NCI-H2029 (cell line): ENCODE measurements around the gene FAM83G.
"Not testable (repeated sequence)": the region's sequence is repeated elsewhere in the genome, so short reads cannot be mapped to it uniquely, and the experiment has no call there.

Experiments used
- DNase-seq: peaks from one replicate; lab custom pipeline; 2025; lab: John Stamatoyannopoulos, UW

Gene FAM83G

DNA sequence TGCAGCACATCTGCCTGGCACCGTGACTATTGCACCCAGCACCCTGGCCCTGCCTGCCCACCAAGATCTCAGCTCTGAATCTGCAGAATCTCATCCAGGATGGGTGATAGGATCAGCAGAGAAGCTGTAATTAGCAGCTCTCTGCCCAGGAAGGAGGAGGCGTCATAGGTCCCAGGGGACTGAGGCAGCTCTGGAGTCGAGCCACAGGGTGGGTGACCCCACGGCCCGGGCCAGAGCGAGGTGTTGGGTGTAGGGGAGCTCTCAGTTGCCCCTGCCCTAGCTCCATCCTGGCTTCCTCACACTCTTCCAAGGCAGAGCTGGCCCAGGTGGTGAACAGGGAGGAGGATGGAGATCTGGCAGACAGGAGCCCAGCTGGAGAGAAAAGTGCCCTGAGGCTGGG is 18.2 kb upstream of the FAM83G start:
- DNase-seq = no peak

DNA sequence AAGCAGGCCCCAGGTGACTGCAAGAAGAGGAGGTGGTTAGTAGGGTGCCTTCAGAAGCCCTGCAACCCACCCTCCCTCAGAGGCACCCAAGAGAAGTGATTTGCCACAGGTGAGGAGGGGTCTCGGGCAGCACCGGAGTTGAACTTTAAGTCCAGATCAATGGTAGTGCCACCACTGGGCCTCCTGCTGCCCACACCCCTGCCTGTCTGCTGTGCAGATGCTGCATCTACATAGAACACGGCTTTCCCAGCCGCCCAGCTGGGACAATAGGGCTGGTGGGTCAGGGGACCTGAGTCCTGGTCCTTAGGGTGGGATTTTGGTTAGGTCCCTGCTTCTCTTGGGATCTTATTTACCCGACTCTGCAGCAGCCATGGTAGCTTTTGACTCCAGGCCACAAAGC is 17.6 kb upstream of the FAM83G start:
- DNase-seq = no peak

DNA sequence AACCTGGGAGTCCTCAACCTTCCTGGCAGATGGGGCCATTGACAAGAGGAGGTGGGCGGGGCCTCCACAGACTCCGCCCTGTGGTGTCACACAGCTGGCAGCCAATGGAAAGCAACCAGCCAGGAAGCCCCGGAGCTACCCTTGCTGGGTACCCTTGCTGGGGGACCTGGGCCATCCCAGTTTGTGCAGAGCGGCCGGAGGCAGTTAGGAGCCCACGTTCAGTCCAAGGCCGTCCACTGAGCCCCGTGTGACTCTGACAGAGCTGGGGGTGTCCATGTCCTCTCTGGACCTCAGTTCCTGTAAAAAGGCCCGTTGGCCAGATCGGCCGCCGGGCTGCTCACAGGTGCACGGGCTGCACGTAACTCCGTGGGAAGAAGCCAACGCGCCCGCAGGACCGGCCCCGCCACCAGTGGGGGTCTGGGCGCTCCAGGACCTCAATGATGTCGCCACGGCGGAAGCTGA is 17.1 kb upstream of the FAM83G start:
- no peak for DNase-seq

DNA sequence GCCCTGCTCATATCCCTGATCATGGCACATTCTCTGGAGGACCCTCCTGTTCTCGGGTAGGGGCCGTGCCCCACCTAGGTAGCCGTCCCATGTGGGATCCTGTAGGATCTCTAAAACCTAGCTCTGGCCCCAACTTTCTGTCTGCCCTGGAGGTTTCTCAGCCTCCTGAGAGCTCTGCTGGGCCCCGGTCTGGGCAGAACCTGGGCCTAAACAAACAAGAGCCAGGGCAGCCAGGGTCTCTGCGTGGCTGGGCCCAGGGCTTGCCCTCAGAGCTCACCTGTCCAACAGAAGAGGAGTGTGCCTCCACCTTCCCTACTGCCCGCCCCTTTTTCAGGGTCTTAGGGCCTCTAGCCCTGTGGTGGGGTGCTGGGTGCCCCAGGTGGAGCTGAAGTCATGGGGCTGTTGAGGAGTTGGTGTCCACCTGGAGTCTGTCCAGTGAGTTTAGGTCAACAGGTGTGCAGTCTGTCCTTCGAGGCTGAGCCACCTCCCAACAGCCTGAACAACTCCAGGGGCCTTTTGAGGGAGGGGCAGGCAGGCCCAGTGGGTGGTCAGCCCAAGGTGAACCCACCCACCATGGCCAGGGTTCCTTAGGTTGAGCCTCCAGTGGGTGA is 16.6 kb upstream of the FAM83G start:
- not testable (repeated sequence) for DNase-seq

DNA sequence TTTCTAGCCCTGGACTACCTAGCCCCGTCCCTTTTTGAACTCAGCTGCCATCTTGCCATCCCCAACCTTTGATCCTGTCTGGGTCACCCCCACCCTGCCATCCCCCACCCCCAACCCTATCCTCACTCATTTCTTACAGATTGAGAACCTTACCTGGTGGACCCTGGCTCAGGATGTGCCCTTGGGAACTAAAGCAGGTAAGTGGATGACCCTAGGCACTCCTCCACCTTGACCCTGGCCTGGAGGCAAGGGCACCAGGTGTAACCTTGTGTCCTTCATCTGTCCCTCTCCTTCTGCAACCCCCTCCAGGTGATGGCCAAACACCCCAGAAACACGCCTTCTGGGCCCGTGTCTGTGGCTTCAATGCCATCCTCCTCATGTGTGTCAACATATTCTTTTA is 15.5 kb upstream of the FAM83G start:
- DNase-seq = no peak

DNA sequence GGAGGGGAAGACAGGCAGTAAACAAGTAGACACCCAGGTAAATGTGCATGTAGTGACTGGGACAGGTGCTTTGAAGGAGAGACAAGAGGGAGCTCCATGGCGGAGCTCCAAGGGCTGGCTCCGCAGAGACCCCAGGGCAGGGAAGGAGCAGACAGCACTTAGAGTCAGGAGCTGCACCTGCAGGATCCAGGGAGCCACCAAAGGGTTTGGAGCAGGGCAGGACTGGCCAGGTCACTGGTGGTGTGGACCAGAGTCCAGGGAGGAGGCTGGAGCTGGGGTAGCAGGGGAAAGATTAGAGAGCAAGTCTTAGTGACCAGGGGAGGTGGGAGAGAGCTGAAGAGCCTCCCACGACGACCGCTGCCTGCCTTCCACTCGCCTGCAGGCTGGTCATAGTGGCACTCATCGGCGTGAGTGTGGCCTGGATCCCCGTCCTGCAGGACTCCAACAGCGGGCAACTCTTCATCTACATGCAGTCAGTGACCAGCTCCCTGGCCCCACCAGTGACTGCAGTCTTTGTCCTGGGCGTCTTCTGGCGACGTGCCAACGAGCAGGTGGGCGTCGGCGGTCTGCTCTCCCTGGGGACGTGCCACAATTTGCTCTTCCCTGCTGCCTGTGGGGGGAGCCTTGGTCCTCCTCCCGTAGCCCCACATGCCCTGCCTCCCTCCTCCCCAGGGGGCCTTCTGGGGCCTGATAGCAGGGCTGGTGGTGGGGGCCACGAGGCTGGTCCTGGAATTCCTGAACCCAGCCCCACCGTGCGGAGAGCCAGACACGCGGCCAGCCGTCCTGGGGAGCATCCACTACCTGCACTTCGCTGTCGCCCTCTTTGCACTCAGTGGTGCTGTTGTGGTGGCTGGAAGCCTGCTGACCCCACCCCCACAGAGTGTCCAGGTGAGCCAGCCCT is 14.7 kb upstream of the FAM83G start:
- no peak for DNase-seq

DNA sequence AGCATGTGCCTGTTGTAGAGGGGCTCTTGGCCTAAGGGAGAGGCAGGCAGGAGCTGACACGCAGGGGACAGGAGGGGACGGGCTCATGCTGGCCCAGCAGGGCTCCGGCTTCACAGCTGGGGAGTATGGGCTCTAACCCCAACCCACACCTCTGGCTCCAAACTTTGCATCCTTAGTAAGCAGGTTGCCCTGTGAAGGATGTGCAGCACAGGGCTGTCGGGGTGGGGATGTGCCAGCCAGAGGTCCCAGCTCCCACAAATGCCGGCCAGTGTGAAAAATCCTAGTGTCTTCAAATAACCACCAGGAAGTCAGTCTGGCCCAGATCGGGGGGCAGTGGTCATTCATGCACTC is 14.0 kb upstream of the FAM83G start:
- no peak for DNase-seq

DNA sequence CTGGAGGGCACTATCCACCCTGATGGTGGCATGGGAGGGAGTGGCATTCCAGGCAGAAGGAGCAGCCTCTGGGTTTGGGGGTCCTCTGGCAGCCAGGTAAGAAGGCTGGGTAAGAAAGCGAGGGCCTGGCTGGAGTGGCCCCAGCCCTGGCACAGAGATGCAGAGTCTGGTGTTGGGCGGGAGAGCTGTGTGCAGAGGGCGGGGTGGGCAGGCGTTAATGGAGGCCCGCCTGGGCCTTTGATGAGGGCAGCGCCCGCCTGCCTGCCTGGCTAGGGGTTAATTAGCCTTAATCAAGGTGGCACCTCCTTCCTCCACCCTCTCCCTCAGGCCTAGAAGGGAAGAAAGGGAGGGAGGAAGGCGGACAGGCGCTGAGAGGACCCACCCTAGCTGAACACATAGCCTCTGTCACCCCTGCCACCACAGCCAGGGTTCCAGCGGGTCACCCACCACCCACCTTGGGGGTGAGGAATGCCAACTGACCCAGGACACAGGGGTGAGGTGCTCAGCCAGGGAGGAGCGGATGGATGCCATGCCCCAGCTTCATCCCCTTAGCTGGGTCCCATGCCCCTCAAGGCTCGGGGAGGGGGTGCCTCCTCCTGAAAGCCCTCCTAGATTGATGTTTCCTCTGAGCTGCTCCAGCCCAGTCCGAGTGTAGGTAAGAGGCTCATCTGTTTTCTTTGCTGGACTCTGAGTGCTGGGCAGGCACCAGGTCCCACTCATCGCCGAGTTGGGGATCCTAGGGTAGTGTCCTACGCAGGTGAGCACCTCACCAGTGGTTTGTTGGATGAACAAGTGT is 13.4 kb upstream of the FAM83G start:
- no peak for DNase-seq

DNA sequence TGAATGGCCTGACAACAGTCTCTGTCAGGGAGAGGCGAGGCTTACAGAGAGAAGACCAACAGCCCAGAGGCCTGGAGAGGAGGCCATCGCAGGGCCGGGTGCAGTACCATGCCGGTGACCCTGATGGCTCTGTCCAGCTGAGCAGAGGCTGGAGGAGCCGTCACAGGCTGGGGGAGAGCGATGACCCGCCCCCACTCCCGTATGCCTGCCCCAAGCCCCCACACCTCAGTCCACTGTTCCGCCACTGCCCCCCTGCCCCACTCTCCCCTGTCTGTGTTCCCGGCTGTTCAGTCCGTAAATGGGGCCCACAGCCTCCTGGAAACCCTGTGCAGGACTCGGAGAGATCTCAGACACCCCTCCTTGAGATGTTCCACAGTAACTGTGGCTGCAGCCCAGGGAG is 12.8 kb upstream of the FAM83G start:
- DNase-seq = no peak

DNA sequence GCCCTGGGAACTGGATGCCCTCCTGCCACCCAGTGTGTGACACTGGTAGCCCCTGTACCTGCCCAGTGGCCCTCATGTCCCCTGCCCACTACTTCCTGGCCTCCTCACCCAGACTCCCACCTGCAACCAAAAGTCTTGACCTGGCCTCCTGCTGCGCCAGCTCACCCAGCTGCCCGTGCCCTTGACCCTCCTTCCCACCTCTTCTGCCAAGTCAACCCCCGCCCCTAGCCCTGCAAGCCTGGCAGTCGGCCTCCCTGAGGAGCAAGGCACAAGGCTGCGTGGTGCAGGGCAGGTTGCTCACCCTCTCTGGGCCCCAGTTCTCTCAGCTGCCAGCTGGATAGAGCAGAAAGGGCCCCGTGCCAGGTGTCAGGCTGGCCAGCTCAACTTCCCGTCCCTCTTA is 12.3 kb upstream of the FAM83G start:
- DNase-seq = no peak

DNA sequence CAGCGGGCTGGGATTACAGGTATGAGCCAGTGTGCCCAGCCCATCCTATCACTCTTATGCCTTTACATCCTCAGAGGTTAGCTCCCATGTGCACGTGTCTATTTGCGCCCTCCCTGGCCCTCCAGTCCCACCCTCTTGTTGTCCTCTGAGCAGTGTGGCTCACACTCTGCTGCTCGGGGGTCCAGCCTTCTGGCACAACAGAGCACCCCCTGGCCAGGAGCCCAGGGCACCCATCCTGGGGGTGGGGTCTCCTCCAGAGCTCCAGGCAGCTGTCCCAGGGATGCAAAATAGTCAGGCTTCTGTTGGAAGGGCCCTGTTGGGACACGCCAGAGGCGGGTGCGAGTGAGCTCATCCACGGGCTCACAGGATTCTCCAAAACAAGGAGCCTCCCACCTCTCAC is 11.7 kb upstream of the FAM83G start:
- DNase-seq = no peak

DNA sequence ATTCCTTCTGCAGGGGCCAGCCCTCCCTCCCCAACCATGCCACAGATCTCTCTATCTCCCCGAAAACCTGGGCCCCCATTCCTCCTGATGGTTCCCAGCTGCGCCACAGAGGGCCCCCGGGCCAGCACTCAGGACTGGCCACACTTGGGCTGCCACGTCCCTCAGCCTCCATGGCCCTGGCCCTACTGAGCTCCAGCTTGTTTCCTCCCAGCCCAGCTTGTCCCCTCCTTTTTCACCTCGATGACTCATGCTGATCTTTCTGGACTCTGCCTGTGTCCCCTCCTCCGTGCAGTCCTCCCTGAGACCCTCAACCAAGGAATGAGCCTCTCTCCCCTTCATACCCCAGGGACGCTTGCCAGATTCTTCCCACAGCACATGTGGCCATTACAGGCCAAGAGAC is 10.9 kb upstream of the FAM83G start:
- no peak for DNase-seq

DNA sequence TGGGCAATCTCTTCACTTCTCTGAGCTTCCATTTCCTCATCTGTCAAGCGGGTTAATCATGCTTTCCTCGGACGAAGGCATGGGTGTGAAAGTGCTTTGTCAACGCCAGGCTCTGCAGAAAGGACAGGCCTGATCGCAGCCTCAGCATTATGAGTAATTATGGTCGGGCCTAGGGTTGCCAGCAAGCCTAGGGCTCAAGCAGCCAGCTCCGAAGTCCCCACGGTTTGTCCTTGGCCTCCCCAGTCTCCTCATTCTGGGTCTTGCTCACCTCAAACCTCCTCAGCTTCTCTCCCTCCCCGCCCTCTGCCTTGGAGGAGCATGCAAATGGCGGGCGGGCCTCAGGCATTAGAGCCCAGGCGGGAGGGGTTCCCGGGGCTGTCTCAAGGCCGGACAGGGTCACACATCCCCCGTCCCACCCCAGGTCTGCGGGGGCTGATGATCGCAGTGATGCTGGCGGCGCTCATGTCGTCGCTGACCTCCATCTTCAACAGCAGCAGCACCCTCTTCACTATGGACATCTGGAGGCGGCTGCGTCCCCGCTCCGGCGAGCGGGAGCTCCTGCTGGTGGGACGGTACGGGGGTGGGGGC is 10.2 kb upstream of the FAM83G start:
- DNase-seq = no peak

DNA sequence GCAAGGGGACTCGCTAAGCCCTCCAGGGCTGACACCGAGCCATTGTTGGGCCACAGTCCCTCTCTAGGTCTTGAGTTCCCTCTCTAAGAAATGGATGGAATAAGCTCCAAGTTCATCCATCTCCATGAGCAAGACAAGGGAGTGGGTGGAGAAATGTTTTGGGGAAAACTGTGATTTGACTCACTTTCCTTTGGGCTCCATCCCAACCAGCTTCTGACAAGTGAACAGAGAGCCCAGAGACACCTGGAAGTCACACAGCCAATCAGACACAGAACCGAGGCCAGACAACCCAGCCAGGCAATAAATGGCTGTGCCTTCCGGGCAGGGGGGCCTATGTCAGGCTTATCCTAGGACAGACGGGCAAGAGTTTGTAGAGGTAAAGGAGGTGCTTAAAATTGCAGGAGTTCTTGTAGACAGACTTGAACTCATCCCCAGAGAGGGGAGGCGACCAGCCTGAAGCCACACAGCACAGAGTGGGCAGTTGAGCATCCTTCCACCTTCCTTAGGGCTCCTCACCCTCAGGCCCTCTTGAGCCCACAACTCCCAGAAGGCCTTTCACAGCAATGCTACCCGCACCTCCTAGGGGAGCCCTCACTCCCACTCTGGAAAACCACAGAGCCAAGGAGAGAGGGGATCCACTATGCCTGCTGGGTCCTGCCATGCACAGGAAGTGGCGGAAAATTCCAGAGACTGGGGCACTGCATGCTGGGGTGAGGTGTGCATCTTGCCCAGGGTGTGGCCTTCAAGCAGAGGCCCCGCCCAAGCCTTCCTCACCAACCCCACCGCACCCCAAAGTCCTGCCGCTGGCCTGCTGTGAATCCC is 9.5 kb upstream of the FAM83G start:
- no peak for DNase-seq

DNA sequence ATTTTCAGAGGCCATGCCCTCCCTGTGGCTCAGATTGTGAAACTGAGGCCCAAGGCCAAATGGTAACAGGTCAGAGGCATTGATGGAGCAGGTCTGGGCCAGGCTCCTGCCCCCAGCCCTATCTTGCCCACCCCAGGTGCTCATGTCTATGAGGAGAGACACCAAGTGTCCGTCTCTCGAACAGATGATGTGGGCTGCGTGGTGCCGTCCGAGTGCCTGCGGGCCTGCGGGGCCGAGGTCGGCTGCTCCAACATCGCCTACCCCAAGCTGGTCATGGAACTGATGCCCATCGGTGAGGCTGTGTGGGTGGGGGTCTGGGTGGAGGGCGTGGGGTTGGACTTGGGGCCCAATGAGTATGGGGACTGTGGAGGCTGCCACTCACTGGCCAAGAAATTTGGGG is 8.7 kb upstream of the FAM83G start:
- no peak for DNase-seq

DNA sequence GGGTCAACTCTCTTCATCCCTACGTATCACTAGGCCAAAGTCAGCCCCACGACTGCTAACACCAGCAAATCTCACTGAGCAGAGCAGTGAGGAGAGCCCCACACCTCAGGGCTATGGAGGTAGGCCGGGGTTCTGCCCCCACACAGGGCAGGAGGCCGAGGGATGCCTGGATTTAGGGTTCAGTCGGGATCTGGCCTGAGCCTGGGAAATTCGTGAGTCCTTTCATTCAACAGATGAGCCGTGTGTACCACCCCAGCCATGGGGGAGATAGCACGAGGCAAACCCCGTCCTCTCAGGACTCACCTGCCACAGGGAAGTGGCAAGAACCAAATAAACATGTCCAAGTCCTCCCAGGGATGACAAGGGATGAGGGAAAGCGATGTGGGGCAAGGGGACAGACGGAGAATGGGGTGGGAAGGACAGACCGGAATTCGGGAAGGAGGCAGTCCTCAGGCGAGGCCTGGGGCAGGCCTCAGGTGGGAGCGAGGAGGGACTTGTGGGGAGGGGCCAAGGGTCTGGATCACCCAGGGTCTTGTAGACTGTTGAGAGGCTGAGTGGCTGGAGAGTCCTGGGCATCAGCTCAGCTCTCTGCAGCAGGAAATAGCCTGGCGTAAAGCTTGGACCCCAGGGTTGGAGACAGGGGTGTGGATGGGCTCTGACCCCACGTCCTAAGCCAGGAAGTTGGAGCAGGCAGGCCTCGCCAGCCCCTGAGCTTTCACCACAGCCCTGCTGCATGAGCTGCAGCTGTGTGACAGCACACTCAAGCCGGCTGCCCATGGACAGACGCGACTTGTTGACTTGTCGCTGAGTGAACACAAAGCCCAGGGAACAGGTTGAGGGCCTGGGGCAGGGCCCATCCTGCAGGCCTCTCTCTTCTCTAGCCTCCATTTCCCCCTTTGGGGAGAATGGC is 7.9 kb upstream of the FAM83G start:
- DNase-seq = no peak

DNA sequence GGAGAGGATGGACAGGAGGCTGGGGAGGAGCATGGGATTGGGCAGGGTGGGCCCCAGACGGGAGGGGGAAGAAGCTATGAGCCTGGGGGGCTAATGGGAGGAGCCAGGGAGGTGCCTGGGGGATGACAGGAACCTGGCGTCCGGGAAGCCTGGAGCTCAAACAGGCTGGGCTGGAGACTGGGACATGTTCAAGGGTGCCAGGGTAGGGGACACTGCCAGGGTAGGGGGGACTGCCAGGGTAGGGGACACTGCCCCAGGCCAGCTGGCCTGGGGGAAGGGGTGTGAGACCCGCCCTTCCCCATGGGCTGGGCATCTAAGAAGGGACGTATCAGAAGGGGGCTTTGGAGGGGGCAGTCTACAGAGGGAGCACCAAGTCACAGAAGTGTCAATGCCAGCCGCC is 7.0 kb upstream of the FAM83G start:
- DNase-seq = no peak

DNA sequence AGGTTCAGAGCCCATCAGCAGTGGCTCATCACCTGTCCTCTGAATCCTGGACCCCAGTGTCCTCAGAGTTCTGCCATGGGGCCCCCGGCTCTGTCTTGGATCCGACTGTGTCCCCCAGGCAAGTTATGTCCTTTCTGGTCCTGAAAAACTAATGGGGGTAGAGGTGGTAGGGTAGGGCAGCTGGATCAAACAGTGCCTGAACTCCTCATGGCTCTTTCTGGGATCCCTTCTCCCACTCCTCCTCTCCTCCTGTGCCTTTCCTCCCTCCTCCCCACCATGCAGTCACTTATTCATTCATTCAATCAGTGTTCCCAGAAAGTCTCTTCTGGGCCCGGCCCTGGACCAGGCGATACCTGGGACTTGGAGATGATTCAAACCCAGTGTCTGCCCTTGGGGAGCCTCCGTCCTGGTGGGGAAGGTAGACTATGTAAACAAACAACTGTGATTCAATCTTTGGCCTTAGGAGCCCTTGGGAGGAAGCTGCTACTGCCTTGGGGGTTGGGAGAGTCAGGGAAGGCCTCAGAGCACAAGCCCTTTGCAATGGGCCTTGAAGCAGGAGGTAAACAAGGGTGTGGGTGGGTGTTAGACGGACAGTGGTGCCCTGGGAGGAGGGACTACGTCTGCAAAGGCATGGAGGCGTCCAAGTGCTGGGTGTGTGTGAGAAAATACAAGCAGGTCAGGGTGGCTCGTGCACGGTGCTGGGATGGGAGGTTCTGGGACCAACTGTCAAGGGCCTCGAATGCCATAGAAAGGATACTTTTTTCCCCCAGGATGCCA is 6.4 kb upstream of the FAM83G start:
- DNase-seq = no peak

DNA sequence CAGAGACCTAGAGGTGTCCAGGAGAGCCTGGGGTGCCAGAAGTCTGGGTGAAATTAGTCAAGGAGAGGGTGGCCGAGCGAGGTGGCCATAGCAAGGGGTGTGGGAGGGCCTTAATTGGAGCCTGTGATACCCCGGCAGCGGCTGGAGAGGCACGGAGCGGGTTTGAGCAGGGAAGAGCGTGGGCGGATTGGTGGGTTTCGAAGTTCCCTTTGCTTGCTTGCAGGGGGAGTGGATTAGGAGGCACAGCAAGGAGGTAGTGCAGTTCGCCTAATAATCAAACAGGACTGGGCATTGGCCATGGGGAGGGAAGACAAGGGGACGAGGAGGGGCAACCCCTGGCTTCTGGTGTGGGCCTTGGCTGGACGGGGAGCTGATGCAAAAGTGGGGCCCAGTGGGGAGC is 5.4 kb upstream of the FAM83G start:
- DNase-seq = no peak

DNA sequence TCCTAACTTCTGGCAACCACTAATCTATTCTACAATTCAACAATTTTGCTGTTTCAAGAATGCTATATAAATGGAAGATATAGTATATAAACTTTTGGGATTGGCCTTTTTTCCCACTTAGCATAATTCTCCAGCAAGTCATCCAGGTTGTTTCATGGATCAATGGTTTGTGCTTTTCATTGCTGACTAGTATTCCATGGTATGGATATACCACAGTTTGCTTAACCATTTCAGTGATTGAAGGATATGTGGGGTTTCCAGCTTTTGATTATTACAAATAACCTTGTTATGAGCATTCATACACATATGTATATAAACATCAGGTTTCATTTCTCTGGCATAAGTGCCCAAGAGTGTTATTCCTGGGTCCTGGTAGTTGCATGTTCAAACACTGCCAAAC is 2.1 kb upstream of the FAM83G start:
- no peak for DNase-seq
